Muscle of arm (tissue), 12 donors: Measurements from ENCODE around the gene GALNT10. TPM values are rescaled to one million over a fixed set of nuclear protein-coding genes. Genes with fewer than 3 reads are reported as not detected.
"Not testable (repeated sequence)": the region's sequence is repeated elsewhere in the genome, so short reads cannot be mapped to it uniquely, and the experiment has no call there.

Experiments used
- DNase-seq: peaks from one replicate; pipeline ENCODE4 v3.0.0-alpha.2; 2013
- polyA plus RNA-seq, 12 donors: library from polyadenylated mRNA; unstranded; fragments of 120-200 nt; gene quantifications; one replicate each; pipeline ENCODE4 v1.2.1, GENCODE V29; 2013; ENCODE audit not compliant: insufficient read length in 12 of 12

Gene GALNT10
- polyA plus RNA-seq, 12 donors = 17.6 to 25.8 (median 20.9) TPM; not detected in 1

DNA sequence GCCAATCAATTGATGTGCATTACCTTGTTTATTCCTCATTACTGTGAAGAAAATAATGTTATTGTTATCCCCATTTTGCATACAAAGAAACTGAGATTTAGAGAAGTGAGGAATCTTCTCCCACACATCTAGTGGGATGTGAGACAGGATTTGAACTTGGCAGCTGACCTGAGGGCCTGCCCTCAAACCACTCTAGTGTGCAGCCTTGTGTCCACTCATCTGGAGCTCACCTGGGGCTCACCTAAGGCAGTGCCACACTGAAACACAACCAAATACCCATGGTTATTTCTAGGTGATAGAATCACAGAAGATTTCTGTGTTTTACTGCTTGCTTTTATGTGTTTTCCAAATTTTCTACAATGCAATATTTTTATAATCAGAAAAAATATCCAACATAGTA is 160.6 kb downstream of the GALNT10 start:
- DNase-seq = no peak

DNA sequence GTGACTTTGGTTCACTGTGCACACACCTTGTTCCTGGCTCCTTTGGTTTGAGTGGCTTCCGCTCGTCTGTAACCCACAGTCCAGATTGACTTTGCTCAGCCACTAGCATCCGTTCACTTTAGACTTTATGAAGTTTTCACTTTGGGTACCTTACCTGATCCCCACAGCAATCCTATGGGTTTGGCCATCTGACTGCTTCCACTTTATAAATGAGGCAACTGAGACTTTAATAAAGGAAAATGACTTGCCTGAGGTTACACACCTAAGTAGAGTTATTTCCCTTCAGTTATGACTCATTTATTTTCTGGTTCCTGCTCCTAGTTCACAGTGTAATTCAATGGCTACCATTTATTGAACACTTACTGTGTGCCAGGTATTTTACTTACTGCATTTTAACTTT is 161.0 kb downstream of the GALNT10 start:
- DNase-seq = no peak

DNA sequence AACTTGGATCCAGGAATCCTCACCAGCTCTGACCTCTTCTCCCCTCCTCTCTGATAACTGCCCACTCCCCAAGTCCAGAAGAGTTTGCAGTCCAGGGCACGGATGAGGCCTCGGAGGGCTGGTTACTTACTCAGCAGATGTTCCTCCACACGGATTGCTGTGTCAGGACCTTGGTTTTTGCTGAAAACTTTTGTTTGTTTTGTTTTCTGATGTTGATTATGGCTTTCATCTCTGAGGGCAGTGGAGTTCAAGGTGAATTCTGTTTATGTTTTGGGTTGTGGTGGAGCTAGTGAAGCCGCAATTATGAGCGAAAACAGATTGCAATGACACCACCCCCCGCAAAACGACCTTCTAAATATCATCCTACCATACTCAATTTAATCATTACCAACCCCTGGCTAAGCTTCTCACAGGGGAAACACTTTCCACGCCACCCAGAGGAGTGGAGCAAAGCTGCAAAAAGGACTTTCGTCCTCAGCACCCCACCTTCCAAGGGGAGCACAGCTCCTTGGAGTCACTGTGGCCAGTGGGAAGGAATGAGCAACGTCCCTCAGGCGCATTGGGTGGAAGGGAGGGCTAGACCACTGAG is 162.5 kb downstream of the GALNT10 start:
- DNase-seq = no peak

DNA sequence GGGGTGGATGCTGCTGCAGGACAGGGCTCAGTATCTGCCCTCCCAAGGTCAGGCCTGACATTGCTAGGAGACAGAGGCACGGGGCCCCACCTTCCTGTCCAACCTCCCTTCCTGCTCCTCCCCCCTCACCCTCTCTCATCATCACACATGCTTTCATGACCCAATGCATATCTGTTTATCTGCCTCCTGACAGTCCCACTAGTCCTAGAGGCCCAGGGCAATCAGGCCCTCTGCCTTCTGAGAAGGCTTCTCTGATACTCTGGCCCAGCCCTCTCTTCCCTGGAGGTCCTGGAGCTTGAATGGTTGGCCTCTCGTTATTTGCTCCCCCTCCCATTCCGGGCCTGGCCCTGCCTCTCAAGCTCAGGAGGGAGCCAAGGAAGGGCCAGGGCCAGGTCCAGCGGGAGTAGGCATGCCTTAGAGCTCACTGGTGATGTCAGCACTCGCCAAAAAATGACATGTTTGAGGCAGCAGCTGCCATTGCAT is 164.6 kb downstream of the GALNT10 start:
- no peak for DNase-seq

DNA sequence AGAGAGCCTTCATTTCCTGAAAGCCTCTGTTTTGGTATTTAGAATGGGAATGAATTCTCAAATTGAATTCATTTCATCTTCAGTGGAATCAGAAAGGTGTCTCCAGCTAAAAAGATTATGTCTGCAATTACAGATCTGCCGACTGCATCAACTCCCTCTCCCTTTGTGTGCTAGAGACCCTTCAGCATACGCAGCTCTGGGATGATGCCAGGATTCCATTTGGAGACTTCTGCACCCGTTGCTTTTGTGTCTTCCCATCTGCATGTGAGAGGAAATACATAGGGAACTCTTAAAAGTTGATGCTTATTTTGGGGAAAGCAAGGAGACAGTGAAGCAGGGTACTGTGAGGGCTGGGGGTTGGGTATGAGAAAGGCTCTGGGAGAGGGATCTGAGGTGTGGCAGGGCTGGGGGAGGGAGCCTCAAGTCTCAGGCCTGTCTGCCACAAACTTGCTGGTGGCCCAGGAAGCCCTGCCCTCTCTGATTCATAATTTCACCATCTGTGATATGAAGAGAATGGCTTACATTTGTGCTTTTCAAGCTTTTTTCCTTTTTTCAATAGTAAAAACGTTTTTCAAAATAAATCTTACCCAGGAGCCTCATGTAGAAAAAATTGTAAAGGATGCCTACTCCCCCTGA is 165.6 kb downstream of the GALNT10 start:
- no peak for DNase-seq

DNA sequence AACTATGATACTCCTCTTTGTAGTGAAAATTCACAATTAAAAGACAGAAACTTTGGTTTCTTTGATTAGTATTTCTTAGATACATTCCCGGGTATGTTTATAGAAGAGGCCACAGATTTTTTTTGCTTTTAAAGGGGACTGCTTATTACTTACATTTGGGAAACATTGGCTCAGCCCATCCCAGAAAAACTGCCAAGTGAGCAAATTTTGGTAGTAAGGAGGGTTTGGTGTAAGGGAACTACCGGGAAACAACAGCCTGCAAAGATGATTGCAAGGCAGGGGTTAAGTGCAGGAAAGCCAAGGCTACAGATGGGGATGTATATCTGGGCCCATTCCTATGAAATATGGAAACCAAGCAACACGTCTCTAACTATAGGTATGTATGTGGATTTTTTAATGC is 166.4 kb downstream of the GALNT10 start:
- DNase-seq = no peak

DNA sequence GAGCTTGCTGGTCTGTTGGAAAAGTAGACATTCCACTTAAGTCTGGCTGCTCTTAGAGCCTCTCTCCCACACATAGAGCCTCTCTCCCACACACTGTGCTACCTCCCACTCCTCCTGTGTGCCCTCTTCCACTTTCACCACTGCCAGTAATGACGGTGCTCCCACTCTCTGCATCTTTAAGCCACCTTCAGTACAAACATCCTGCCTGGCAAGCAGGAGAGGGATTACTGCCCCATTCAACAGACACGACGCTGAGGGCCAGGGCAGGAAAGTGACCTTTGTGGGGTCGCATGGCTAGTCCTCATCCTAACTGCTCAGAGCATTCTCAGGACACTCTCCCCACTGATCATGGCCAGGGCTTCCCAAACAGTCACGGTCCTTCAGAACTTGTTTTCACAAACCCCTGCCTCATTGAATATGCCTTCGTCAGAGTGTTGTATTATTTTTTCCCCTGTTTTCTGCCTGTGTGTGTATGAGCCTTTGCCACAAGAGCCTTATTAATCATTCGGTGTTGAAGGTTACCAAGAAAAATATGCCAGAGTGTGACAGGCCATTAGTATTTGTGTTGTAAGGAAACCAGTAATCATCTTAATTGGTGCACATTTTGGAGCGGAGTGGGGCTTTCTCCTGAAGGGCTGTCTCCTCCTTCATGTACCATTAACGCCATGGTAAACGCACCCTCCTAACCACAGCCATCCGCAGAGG is 168.1 kb downstream of the GALNT10 start:
- DNase-seq = no peak

DNA sequence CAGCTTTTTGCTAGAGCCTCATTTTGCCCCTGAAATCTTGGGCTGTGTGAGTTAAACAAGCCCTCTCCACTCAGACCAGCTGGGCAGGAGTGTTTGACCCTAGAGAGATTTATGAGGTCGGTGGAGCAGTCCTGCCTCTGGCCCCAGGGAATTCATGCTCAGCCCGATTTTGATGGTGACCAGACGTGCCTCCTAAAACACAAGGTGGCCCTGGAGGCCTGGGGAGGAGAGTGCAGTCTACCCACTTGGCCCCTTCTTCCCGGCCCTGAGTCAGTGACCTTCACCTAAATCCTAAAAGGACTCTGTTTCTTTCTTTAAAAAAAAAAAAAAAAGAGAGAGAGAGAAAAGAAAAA is 168.7 kb downstream of the GALNT10 start:
- no peak for DNase-seq

DNA sequence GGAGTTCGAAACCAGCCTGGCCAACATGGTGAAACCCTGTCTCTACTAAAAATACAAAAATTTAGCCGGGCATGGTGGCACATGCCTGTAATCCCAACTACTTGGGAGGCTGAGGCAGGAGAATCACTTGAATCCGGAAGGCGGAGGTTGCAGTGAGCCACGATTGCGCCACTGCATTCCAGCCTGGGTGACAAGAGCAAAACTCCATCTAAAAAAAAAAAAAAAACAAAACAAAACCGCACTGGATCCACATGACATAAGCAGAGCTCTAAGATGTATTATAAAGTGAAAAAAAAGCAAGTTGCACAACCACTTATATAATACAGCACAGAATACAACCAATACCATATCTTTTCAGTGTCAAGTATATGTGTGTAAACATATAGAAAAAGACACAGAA is 169.7 kb downstream of the GALNT10 start:
- DNase-seq = not testable (repeated sequence)

DNA sequence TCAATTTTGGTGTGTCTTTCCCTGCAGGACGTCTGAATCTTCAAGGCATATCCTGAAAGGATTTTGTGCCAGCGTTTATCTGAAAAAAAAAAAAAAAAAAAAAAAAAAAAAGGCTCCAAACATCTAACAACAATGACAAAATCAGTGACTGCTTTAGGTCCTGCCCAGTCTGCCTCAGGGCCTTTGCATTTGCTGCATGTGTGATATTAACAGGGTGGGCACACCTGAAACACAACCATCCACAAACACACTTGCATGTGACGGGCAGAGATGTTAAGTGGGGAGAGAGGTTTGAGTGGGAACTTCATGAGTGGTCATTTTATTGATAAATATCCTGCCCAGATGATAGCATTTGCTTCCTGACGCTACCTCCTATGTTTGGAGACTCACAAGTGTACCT is 172.9 kb downstream of the GALNT10 start:
- DNase-seq = no peak

DNA sequence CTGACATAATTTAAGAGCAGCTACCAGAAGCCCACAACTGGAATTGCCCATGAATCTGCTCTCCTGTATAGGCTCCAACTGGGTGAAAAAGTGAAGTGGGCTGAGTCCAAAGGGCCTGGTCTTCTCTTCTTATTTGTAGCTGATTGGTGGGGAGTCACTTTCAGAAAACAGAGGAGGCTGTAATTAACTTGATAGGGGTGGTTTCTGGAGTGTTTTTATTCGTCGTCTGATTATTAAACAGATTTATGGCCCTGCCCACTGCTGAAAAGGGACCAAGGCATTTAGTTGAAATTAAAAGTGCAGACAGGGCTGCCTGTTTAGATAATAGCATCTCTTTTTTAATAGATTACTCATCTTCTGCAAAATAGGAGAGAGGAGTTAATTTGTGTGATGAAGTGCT is 174.2 kb downstream of the GALNT10 start:
- DNase-seq = no peak

DNA sequence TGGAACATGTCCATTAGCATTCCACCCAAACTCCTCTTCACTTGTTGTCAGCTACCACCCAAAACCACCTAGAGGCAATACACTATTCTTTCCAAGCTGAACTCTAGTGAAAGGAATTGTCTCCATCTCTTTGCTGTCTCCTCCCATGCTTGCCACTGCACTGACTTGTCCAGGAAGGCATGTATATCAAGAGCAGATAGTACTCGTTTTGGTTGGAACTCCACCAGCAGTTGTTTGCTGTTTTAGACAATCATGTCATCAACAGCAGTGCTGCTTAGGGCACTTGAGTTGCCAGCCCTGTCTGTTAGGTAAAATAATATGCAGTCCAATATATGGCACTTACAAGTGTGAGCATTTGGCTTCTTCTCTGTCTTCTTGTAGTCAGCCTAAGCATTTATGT is 175.3 kb downstream of the GALNT10 start:
- DNase-seq = no peak

DNA sequence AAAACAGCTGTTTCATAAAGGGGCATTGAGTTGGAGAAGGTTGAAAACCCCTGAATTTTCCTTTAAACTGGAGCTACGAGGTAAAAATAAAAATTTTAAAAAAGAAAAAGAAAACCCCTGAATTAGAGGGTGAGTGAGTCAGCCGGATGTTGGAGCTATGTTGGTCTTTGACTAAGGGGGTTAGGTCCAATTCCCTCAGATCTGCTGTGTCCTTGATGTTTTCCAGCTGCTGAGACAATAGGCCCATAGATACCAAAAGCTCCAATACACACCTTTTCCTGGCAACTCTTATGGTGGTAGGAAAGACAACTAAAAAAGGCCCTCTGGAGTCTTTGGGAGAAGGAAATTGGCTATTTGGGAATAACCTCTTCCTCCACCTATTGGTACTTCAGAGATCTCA is 175.8 kb downstream of the GALNT10 start:
- DNase-seq = no peak

DNA sequence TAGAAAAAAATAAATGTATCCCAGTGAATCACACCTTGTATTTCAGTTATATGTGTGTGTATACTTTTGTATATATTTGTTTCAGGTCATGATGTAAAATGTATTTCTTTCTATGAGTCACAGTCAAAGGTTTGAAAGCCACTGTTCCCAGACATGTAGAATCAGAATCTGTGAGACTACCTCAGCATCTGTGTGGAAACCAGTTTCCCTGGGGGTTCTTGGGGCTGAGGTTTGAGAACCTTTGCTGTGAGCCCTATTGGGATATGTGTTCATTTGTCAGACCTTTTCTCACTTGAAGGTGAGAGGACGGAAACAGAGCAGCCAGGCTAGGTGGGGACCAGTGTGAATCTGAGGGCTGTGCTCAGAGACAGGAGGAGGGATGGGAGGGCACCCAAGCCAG is 176.6 kb downstream of the GALNT10 start:
- no peak for DNase-seq

DNA sequence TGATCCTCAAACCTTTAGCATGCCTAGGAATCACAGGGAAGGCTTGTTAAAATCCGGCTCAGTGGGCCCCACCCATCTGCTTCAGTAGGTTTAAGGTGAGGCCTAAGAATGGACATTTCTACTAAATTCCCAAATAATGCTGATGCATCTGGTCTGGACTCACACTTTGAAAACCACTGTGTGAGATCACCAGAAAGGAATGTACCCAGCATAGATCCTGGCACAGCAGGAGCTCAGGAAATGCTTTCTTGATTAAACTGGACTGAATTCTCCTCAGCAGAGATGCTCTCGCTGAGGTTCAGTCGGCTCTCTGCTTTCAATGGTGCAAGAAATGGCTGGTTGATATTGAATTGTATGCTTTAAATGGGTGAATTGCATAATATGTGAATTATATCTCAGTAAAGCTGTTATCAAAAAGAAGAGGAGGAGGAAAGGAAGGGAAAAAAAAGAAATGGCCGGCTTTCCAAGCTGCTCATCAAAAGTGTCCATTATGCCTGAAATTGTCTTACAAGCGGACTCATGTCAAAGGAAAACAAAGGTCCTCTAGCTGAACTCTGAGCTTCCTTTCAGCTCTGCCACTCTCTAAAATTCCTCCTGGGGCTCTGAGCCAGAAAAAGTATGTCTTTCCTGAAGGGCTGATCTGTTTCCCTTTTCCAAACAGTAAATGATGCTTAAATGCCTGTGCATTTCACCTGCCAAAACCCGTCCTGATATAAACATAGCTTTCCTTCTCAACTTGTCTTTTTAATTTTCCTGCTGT is 177.7 kb downstream of the GALNT10 start:
- DNase-seq = peak; percentile 48

DNA sequence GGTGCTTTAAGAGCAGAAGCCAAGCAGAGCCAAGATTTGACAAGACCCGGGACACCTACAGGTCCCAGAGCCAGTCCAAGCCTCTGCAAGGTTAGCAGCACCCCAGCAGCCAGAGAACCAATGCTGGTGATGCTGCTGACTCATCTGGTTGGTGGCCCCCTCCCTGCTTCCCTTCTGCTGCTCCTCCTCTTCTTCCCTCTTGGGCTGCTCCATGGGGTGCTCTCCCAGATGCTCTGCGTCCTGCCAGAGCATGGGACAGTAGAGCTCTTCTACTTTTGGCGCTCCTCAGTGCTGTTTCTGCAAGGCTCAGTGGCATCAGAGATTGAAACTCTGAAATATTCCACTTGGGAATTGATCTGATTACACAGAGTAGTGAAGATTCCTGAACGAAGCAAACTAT is 179.1 kb downstream of the GALNT10 start:
- no peak for DNase-seq

DNA sequence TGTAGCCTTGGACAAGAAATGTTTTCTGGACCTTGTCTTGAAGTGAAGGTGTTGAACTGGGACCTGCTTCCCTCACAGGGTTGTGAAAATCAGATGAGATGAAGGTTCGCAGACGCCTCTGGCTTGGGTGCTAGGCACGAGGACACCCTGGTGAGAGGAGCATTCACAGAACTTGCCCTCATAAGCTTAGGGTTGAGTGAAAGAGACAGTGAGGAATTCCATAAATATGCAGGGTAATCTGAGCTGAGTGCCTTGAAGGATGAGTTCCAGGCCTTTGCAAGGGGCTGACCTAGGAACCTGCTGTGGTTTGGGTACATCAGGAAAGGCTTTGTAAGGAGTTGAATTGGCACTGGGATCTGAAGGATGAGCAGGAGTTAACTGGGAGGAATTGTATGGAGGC is 179.6 kb downstream of the GALNT10 start:
- DNase-seq = no peak

DNA sequence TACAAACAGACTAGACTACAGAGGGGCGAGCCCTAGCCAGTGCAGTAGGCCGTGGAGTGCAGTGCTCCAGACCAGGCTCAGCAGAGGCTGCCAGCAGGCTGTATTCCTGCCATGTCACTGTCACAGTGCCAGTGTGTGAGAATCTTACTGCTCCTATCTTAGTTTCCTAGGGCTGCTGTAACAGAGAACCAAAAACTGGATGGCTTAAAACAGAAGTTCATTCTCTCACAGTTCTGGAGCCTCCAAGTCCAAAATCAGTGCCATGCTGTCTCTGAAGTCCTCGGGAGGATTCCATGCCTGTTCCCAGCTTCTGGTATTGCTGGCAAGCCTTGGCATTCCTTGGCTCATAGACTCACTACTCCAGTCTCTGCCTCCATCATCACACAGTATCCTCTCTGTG is 180.3 kb downstream of the GALNT10 start:
- peak; percentile 9 for DNase-seq

DNA sequence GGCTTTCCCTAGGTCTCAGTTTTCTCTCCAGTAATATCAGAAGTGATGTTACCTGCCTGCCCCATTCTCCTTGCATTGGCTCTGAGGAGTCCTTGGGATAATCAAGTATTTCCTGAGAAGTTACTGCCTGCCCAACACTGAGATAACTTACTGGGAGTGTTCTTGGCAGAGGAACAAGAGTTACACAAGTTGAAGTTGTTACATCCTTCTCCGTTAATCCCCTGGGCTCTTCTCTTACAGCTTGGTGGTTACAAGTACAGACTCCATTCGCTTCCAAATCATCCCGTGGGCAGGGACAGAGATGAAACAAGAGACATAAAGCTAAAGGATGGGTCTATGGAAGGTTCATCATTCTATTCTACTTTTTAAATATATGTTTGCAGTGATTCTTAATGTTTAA is 181.2 kb downstream of the GALNT10 start:
- peak; percentile 44 for DNase-seq

DNA sequence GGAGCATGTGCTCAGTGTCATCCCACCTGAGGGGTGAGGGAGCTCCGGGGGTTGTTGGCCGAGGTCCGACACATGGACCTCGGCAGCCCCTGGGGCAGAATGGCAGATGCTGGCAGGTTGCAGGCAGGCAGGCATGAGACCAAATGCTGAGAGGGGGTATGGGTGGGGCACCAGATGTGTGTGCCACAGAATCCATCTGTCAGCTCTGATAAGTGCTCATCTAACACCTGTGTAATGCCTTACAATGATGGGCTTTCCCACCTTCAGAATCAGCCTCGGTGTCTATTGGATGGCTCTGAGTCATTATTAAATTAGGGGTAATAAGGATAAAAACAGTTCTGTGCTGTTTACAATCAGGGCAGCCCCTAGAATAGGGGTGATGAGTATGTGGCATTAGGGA is 182.1 kb downstream of the GALNT10 start:
- no peak for DNase-seq

DNA sequence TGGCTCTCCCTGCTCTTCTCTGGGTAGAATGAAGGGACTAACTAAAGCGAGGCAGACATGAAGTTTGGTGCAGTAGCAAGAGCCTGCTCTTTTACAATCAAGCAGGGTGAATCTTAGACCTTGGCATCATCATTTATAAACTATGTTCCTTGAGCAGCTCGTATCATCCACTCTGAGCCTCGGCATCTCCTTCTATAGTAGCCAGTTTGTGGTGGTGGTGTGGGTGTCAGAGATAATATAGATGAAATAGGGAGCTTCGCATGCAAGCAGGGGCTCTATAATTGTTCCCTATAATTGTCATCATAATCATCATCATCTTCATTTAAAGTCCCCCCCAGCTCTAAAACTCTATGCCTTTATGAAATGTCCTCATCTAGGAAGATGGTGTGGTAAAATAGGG is 182.8 kb downstream of the GALNT10 start:
- no peak for DNase-seq

DNA sequence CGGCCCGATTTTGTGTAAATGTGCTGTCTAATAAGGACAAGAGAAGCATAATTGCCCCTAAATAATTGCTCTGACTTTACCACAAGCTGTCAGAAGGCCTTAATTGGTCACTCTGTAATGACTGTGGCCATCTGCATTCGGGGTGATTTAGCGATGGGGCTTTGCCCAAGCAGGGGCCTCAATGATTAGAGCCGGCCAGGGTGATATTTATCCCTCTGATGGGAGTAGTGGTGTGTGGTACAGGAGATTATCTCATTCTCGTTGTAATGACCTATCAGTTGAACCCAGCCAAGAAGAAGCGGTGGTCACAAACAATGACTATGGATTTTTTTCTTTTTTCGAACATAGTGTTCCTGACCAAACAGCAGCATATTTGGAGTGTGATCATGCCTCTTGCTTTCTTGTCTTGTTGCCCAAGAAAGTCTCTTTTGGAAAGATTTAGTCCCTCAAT is 183.2 kb downstream of the GALNT10 start:
- DNase-seq = no peak

DNA sequence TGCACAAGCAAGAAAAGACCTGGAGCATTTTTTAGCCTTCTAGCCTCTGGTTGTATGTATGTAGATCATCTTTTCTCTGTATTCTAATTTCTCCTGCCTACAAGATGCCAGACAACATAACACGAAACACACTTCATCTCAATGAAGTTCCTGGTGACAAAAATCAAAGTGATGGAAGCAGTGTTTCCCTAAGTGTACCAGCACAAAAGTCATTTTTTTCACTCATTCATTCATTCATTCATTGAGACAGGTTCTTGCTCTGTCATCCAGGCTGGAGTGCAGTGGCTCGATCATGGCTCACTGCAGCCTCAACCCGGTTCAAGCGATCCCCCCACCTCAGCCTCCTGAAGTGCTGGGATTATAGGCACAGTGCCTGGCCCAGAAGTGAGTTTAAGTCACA is 183.7 kb downstream of the GALNT10 start:
- DNase-seq = no peak
